Measurements from ENCODE around the gene ATRAID. TPM values are rescaled to one million over a fixed set of nuclear protein-coding genes. Genes with fewer than 3 reads are reported as not detected.

The ATRAID gene
- total RNA-seq, 1 experiment from 2014 or later: 104 TPM

GRCh38 chr2:27225526-27225925 is 13.7 kb downstream of the ATRAID start:
- H3K4me3 Mint-ChIP-seq (ENCODE audit: low read depth, unreplicated experiment): no peak overlapping the region
- H3K36me3 Mint-ChIP-seq (ENCODE audit: insufficient read depth, unreplicated experiment): peaks cover 33% of the 10 kb centered on the region
- DNase-seq: no peak
- H3K27ac Mint-ChIP-seq (ENCODE audit: unreplicated experiment): no peak overlapping the region
- no peaks in the 10 kb centered on the region for H3K4me1 Mint-ChIP-seq (ENCODE audit: low read depth, unreplicated experiment)
- H3K9me3 Mint-ChIP-seq (ENCODE audit: low read depth, unreplicated experiment): no peaks in the 10 kb centered on the region
- CTCF ChIA-PET: no interaction called here
- intact Hi-C loops (cut with micrococcal nuclease; ENCODE audit: unreplicated experiment): no loop called here
- BruUV-seq (replicated peaks): no TSS peak
- no peak for TF ChIP-seq CTCF (IDR thresholded peaks at IDR 0.05; ENCODE audit: unreplicated experiment)
- no peaks in the 10 kb centered on the region for H3K27me3 Mint-ChIP-seq (ENCODE audit: unreplicated experiment)

GRCh38 chr2:27227501-27227900 is 15.7 kb downstream of the ATRAID start:
- peaks cover 45% of the 10 kb centered on the region for H3K36me3 Mint-ChIP-seq (ENCODE audit: insufficient read depth, unreplicated experiment)
- no peaks in the 10 kb centered on the region for H3K9me3 Mint-ChIP-seq (ENCODE audit: low read depth, unreplicated experiment)
- no peaks in the 10 kb centered on the region for H3K27me3 Mint-ChIP-seq (ENCODE audit: unreplicated experiment)
- BruUV-seq (replicated peaks): TSS peak; percentile 8
- no peak for TF ChIP-seq CTCF (IDR thresholded peaks at IDR 0.05; ENCODE audit: unreplicated experiment)
- no peak overlapping the region for H3K4me3 Mint-ChIP-seq (ENCODE audit: low read depth, unreplicated experiment)
- no peak for DNase-seq
- CTCF ChIA-PET: no interaction called here
- intact Hi-C loops (cut with micrococcal nuclease; ENCODE audit: unreplicated experiment): no loop called here
- H3K27ac Mint-ChIP-seq (ENCODE audit: unreplicated experiment): no peak overlapping the region
- no peaks in the 10 kb centered on the region for H3K4me1 Mint-ChIP-seq (ENCODE audit: low read depth, unreplicated experiment)

DNA sequence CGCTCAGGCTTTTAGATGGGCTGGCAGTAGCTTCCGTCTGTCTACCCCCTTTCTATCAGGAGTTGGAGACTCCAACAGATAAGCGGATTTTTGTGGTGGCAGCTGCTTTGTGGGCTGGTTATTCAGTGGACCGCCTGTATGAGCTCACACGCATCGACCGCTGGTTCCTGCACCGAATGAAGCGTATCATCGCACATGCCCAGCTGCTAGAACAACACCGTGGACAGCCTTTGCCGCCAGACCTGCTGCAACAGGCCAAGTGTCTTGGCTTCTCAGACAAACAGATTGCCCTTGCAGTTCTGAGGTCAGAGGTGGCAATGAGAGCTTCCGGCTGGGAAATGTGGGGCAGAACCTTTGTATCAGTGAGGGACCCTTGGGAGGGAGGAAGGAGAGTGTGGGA is 20.1 kb downstream of the ATRAID start:
- intact Hi-C loops (cut with micrococcal nuclease; ENCODE audit: unreplicated experiment): no loop called here
- Mint-ChIP-seq H3K27ac (ENCODE audit: unreplicated experiment) (no peak overlapping the region), H3K27me3 (ENCODE audit: unreplicated experiment) (no peaks in the 10 kb centered on the region), H3K4me3 (ENCODE audit: low read depth, unreplicated experiment) (no peak overlapping the region), H3K36me3 (ENCODE audit: insufficient read depth, unreplicated experiment) (peaks cover 60% of the 10 kb centered on the region), H3K4me1 (ENCODE audit: low read depth, unreplicated experiment) (no peaks in the 10 kb centered on the region), H3K9me3 (ENCODE audit: low read depth, unreplicated experiment) (no peaks in the 10 kb centered on the region)
- CTCF ChIA-PET: no interaction called here
- TF ChIP-seq CTCF (IDR thresholded peaks at IDR 0.05; ENCODE audit: unreplicated experiment): no peak
- no peak for DNase-seq
- no TSS peak for BruUV-seq (replicated peaks)

- no peak for DNase-seq
- intact Hi-C loops (cut with micrococcal nuclease; ENCODE audit: unreplicated experiment): no loop called here
- BruUV-seq (replicated peaks): no TSS peak
- no peaks in the 10 kb centered on the region for H3K4me1 Mint-ChIP-seq (ENCODE audit: low read depth, unreplicated experiment)
- no peak overlapping the region for H3K4me3 Mint-ChIP-seq (ENCODE audit: low read depth, unreplicated experiment)
- H3K27ac Mint-ChIP-seq (ENCODE audit: unreplicated experiment): no peak overlapping the region
- no peaks in the 10 kb centered on the region for H3K9me3 Mint-ChIP-seq (ENCODE audit: low read depth, unreplicated experiment)
- CTCF ChIA-PET: interaction anchor here (0.6 kb wide), 1 partner anchor 126 kb away, joined by 7 read pairs; no protein-coding TSS in a partner anchor
- no peak for TF ChIP-seq CTCF (IDR thresholded peaks at IDR 0.05; ENCODE audit: unreplicated experiment)
- peaks cover 62% of the 10 kb centered on the region for H3K36me3 Mint-ChIP-seq (ENCODE audit: insufficient read depth, unreplicated experiment)
- H3K27me3 Mint-ChIP-seq (ENCODE audit: unreplicated experiment): no peaks in the 10 kb centered on the region
Observed at GRCh38 chr2:27233341-27233740, 21.5 kb downstream of the ATRAID start.

All from Calu3 (cell line).